ENCODE measurements around the gene TRPV2.

DNA sequence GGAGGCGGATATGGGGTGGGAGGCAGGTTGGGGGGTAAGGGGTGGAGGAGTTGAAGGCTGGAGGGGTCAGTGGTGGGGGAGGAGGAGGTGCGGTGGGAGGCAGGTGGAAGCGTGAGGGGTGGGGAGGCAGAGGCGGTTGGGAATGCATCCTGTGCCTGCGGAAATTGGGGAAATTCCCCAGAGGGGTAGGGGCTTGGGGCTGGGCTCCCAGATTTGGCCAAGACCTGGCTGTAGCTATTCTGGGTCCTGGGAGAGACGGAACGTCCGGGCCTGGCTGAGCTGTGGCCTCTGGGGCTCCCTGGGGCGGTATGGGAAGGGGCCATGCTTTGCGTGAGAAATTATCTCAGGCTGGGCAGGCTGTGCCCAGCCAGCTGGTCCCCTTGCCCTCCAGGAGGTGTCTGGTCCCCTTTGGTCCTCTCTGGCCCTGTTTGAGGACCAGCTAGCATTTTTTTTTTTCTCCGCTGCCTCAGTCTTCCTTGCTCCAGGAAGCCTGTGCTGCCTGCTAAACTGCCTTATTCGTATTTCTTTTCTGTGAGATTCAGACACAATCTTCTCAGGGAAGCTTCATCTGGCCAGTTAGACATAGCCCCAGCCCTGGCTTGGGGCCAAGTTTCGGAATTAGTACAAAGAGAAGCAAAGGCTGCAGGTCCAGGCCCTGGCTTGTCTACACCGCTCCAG lies 7.3 kb upstream of the TRPV2 start:
- TF ChIP-seq POLR2A (IDR thresholded peaks at IDR 0.05; ENCODE audit: low read length), result no peak
- no peak for TF ChIP-seq GATA1 (IDR thresholded peaks at IDR 0.05; ENCODE audit: low read depth, low read length)
